SU-DHL-6 (cell line): Measurements from ENCODE around the gene TOP2A.
"Not testable (repeated sequence)": the region's sequence is repeated elsewhere in the genome, so short reads cannot be mapped to it uniquely, and the experiment has no call there.

Experiments used
- H2AFZ ChIP-seq: fragments of 200-600 bp; sonication (generic); 2 replicates; pipeline ENCODE4 v1.6.1; 2014; ENCODE audit warnings: low read depth, mild to moderate bottlenecking, moderate library complexity, mixed read lengths, antibody characterized with exemption, low read length; ENCODE audit not compliant: severe bottlenecking
- H3F3A ChIP-seq: fragments of 200-600 bp; shearing (Covaris generic); 2 replicates; pipeline ENCODE4 v1.6.0; 2016; ENCODE audit warnings: antibody characterized with exemption, mild to moderate bottlenecking; ENCODE audit not compliant: insufficient read depth
- H3K27ac ChIP-seq: fragments of 200-600 bp; sonication (generic); 2 replicates; pipeline ENCODE4 v1.5.1; 2016; ENCODE audit warnings: low read depth, mild to moderate bottlenecking, low read length, moderate library complexity, mixed read lengths
- H3K27me3 ChIP-seq: fragments of 200-600 bp; sonication (generic), shearing (Covaris generic); 2 replicates; pipeline ENCODE4 v1.6.0; 2014; ENCODE audit warnings: mild to moderate bottlenecking, low read length
- H3K36me3 ChIP-seq: fragments of 200-600 bp; sonication (generic); 2 replicates; pipeline ENCODE4 v1.6.1; 2014; ENCODE audit warnings: mild to moderate bottlenecking, low read length, mixed read lengths
- H3K4me2 ChIP-seq: fragments of 300-600, 200-600 bp; shearing (Covaris generic), sonication (generic); 2 replicates; pipeline ENCODE4 v1.6.0; 2014; ENCODE audit warnings: low read length, low read depth, mild to moderate bottlenecking; ENCODE audit not compliant: poor library complexity, severe bottlenecking
- H3K4me3 ChIP-seq: fragments of 200-600 bp; sonication (generic); 2 replicates; pipeline ENCODE4 v1.5.1; 2014; ENCODE audit warnings: antibody characterized with exemption, low read length, mild to moderate bottlenecking, mixed read lengths; ENCODE audit not compliant: insufficient read depth, poor library complexity, severe bottlenecking
- H3K79me2 ChIP-seq: fragments of 200-600 bp; sonication (generic); 2 replicates; pipeline ENCODE4 v1.6.1; 2014; ENCODE audit warnings: mild to moderate bottlenecking, low read length, moderate library complexity; ENCODE audit not compliant: insufficient read depth
- H3K9ac ChIP-seq: fragments of 200-600 bp; sonication (generic); 2 replicates; pipeline ENCODE4 v1.7.0; 2014; ENCODE audit warnings: mild to moderate bottlenecking, low read length
- H3K9me2 ChIP-seq: fragments of 200-600 bp; sonication (generic); replicated peaks from 2 replicates; pipeline ENCODE4 v1.6.1; 2014; ENCODE audit warnings: low read length; ENCODE audit not compliant: insufficient read depth
- H3K9me3 ChIP-seq: fragments of 200-600 bp; sonication (generic); 2 replicates; pipeline ENCODE4 v1.6.1; 2014; ENCODE audit warnings: low read length, mixed read lengths; ENCODE audit not compliant: insufficient read depth
- H4K20me1 ChIP-seq: fragments of 200-600 bp; sonication (generic); 2 replicates; pipeline ENCODE4 v1.6.1; 2014; ENCODE audit warnings: low read depth, mild to moderate bottlenecking, antibody characterized with exemption, low read length, moderate library complexity, mixed read lengths
- CTCF ChIP-seq: fragments of 200-600 bp; sonication (generic); IDR thresholded peaks from one replicate; pipeline ENCODE4 v1.5.1; 2017; ENCODE audit warnings: antibody characterized with exemption, mild to moderate bottlenecking, low read length, moderate library complexity; ENCODE audit not compliant: insufficient read depth, poor library complexity, severe bottlenecking
- EZH2phosphoT487 ChIP-seq: fragments of 200-600 bp; sonication (generic), shearing (Covaris generic); conservative IDR thresholded peaks from 2 replicates; pipeline ENCODE4 v1.6.1; 2018; ENCODE audit warnings: mild to moderate bottlenecking, antibody characterized with exemption, low read length, moderate library complexity, mixed read lengths

The TOP2A gene

GRCh38 chr17:40374821-40375498, 42.7 kb downstream of the TOP2A start:
- H3K79me2 ChIP-seq, result no peaks in the 10 kb centered on the region
- H3F3A ChIP-seq, result no peaks in the 10 kb centered on the region; the same call in 1 of the 2 replicates
- no peaks in the 10 kb centered on the region for H3K27me3 ChIP-seq
- no peaks in the 10 kb centered on the region for H3K9me2 ChIP-seq
- H3K4me3 ChIP-seq, result no peak overlapping the region
- H4K20me1 ChIP-seq, result no peaks in the 10 kb centered on the region
- H3K4me2 ChIP-seq, result no peak overlapping the region
- TF ChIP-seq CTCF (no peak), EZH2phosphoT487 (no peak)
- no peaks in the 10 kb centered on the region for H3K36me3 ChIP-seq
- no peak overlapping the region for H3K27ac ChIP-seq
- H3K9me3 ChIP-seq, result no peaks in the 10 kb centered on the region
- no peak overlapping the region for H3K9ac ChIP-seq
- no peak overlapping the region for H2AFZ ChIP-seq

- no peaks in the 10 kb centered on the region for H4K20me1 ChIP-seq
- H3K36me3 ChIP-seq, result no peaks in the 10 kb centered on the region
- no peak overlapping the region for H3K9ac ChIP-seq
- TF ChIP-seq CTCF, result no peak
- TF ChIP-seq EZH2phosphoT487, result no peak
- no peak overlapping the region for H3K27ac ChIP-seq
- no peak overlapping the region for H3K4me2 ChIP-seq
- H3K9me2 ChIP-seq, result no peaks in the 10 kb centered on the region
- no peak overlapping the region for H3K4me3 ChIP-seq
- H3F3A ChIP-seq, result no peaks in the 10 kb centered on the region; the same call in 1 of the 2 replicates
- H3K27me3 ChIP-seq, result no peaks in the 10 kb centered on the region
- H2AFZ ChIP-seq, result no peak overlapping the region
- H3K79me2 ChIP-seq, result no peaks in the 10 kb centered on the region
- H3K9me3 ChIP-seq, result no peaks in the 10 kb centered on the region
Measured at GRCh38 chr17:40373999-40374398, 43.7 kb downstream of the TOP2A start.

- no peaks in the 10 kb centered on the region for H3K79me2 ChIP-seq
- no peak overlapping the region for H2AFZ ChIP-seq
- no peaks in the 10 kb centered on the region for H3K36me3 ChIP-seq
- H3F3A ChIP-seq, result no peaks in the 10 kb centered on the region; the same call in 1 of the 2 replicates
- H3K9ac ChIP-seq, result no peak overlapping the region
- no peaks in the 10 kb centered on the region for H3K27me3 ChIP-seq
- H4K20me1 ChIP-seq, result no peaks in the 10 kb centered on the region
- no peak for TF ChIP-seq CTCF
- TF ChIP-seq EZH2phosphoT487, result no peak
- H3K4me2 ChIP-seq, result no peak overlapping the region
- H3K9me3 ChIP-seq, result no peaks in the 10 kb centered on the region
- no peak overlapping the region for H3K27ac ChIP-seq
- H3K9me2 ChIP-seq, result no peaks in the 10 kb centered on the region
- no peak overlapping the region for H3K4me3 ChIP-seq
Measured at GRCh38 chr17:40373324-40373723, 44.4 kb downstream of the TOP2A start.

- H3K36me3 ChIP-seq, H2AFZ ChIP-seq, H4K20me1 ChIP-seq, H3K27me3 ChIP-seq, H3K9me2 ChIP-seq, H3K9me3 ChIP-seq, H3K9ac ChIP-seq, H3K27ac ChIP-seq, H3K79me2 ChIP-seq, H3K4me2 ChIP-seq, H3K4me3 ChIP-seq, H3F3A ChIP-seq: not testable (repeated sequence)
Measured at GRCh38 chr17:40372644-40373043, 45.1 kb downstream of the TOP2A start.
